Measurements from ENCODE around the gene TRIM17. TPM values are rescaled to one million over a fixed set of nuclear protein-coding genes. Genes with fewer than 3 reads are reported as not detected.
A peak's percentile ranks its signal among the peaks of the same experiment; 100 is the strongest.

Gene TRIM17
- total and polyA plus RNA-seq, 2 donors from 2014 or later, result 1.3 to 6.5 TPM

DNA sequence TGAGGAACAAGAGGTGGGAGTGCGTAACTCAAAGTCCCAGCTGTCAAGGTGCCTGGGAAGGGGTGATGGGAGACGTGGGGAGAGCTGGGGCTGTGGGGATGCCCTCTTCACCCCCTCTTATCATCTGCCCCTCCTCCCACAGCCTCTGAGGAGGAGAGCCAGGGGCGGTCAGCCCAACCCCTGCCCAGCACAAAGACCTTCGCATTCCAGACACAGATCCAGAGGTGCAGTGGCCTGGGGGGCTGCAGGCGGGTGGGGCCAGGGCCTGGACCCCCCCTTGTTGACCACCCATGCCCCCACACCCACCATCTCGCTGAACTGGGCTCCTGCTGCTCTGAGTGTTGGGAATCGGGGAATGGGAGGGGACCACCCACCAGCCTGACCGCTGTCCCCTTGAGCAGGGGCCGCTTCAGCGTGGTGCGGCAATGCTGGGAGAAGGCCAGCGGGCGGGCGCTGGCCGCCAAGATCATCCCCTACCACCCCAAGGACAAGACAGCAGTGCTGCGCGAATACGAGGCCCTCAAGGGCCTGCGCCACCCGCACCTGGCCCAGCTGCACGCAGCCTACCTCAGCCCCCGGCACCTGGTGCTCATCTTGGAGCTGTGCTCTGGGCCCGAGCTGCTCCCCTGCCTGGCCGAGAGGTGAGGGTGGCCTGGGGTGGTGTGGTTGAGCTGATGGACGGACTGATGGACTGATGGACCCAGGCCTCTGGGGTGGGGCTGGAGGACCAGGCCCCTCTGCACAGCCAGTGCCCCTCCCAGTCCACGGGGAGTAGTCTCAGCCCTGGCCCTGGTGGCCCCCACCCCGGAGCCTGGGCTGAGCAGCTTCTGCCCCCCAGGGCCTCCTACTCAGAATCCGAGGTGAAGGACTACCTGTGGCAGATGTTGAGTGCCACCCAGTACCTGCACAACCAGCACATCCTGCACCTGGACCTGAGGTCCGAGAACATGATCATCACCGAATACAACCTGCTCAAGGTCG, 39.7 kb downstream of the TRIM17 start:
- no peaks in the 10 kb centered on the region for H3K9me3 ChIP-seq (ENCODE audit: control insufficient read depth in 2 of 3, insufficient read depth in 1 of 3, low read length in 3 of 3)
- DNase-seq, result peak in 2 of 5 donors; percentile 58 to 72
- peak overlapping the region in 1 of 3 donors; percentile 46 for H3K4me3 ChIP-seq (ENCODE audit: low read length in 3 of 3)
- intact Hi-C loops (cut with DNase I), result no loop called here
- H3K9ac ChIP-seq (ENCODE audit: low read length in 3 of 3), result no peak overlapping the region
- H3K4me1 ChIP-seq (ENCODE audit: control insufficient read depth in 2 of 3, insufficient read depth in 2 of 3, low read depth in 1 of 3, low read length in 3 of 3), result peaks cover 0 to 17% (median 0%) of the 10 kb centered on the region in 3 donors
- H3K27ac ChIP-seq (ENCODE audit: low read depth in 2 of 2, low read length in 2 of 2), result peak overlapping the region in 1 of 2 donors; percentile 65
- H3K36me3 ChIP-seq (ENCODE audit: control insufficient read depth in 2 of 3, insufficient read depth in 3 of 3, low read length in 3 of 3), result no peaks in the 10 kb centered on the region
- TF ChIP-seq, protein P1, sequence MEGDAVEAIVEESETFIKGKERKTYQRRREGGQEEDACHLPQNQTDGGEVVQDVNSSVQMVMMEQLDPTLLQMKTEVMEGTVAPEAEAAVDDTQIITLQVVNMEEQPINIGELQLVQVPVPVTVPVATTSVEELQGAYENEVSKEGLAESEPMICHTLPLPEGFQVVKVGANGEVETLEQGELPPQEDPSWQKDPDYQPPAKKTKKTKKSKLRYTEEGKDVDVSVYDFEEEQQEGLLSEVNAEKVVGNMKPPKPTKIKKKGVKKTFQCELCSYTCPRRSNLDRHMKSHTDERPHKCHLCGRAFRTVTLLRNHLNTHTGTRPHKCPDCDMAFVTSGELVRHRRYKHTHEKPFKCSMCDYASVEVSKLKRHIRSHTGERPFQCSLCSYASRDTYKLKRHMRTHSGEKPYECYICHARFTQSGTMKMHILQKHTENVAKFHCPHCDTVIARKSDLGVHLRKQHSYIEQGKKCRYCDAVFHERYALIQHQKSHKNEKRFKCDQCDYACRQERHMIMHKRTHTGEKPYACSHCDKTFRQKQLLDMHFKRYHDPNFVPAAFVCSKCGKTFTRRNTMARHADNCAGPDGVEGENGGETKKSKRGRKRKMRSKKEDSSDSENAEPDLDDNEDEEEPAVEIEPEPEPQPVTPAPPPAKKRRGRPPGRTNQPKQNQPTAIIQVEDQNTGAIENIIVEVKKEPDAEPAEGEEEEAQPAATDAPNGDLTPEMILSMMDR (IDR thresholded peaks at IDR 0.05; ENCODE audit: borderline replicate concordance, extremely low read depth, insufficient read depth), result no peak
- no peak for FAIRE-seq
- no peaks in the 10 kb centered on the region for H3K27me3 ChIP-seq (ENCODE audit: control insufficient read depth, insufficient read depth, low read length)

DNA sequence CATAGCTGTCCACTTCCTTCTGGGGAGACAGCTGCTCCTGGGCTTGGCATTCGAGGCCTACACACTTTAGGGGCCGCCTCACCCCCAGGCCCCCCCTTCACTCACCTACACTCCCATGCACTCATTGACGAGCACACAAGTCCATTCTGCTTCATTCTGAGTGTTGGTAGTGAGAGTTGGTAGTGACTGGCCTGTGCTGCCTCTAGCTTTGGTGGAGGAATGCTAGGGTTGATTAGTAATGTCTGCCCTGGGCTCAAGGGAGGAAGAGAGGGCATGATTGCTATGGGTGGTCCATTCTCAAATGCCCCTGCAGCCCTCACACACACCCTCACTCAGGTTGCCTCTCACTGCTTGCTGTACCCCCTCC, 40.4 kb downstream of the TRIM17 start:
- Histone ChIP-seq H3K27me3 (ENCODE audit: control insufficient read depth, insufficient read depth, low read length) (no peaks in the 10 kb centered on the region), H3K4me3 (ENCODE audit: low read length in 3 of 3) (no peak overlapping the region), H3K36me3 (ENCODE audit: control insufficient read depth in 2 of 3, insufficient read depth in 3 of 3, low read length in 3 of 3) (no peaks in the 10 kb centered on the region), H3K9me3 (ENCODE audit: control insufficient read depth in 2 of 3, insufficient read depth in 1 of 3, low read length in 3 of 3) (no peaks in the 10 kb centered on the region), H3K27ac (ENCODE audit: low read depth in 2 of 2, low read length in 2 of 2) (no peak overlapping the region), H3K4me1 (ENCODE audit: control insufficient read depth in 2 of 3, insufficient read depth in 2 of 3, low read depth in 1 of 3, low read length in 3 of 3) (peaks cover 0 to 19% (median 0%) of the 10 kb centered on the region in 3 donors), H3K9ac (ENCODE audit: low read length in 3 of 3) (no peak overlapping the region)
- no peak for FAIRE-seq
- TF ChIP-seq, protein P1 (IDR thresholded peaks at IDR 0.05; ENCODE audit: borderline replicate concordance, extremely low read depth, insufficient read depth), result no peak
- intact Hi-C loops (cut with DNase I), result no loop called here
- no peak for DNase-seq

DNA sequence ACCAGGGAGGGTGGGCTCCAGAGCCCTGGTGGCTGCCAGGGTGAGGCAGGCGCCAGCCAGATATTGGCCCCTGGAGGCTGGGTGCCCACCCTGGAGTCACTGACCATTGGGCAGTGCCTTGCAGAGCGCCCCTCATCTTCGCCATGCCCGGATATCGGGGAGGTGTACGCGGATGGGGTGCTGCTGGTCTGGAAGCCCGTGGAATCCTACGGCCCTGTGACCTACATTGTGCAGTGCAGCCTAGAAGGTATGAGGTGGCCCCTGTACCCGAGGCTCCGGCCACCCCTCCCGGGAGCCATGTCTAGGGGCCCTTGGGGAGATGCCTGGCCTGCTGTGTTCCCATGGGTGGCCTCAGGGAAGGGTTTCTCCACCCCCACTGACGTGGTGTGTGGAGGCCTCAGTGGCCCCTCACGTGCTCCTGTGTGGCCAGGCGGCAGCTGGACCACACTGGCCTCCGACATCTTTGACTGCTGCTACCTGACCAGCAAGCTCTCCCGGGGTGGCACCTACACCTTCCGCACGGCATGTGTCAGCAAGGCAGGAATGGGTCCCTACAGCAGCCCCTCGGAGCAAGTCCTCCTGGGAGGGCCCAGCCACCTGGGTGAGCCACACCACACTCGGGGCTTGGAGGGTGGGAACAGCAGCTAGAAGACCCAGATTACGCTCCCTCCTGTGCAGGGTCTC, 40.9 kb downstream of the TRIM17 start:
- no peak overlapping the region for H3K9ac ChIP-seq (ENCODE audit: low read length in 3 of 3)
- no peaks in the 10 kb centered on the region for H3K9me3 ChIP-seq (ENCODE audit: control insufficient read depth in 2 of 3, insufficient read depth in 1 of 3, low read length in 3 of 3)
- peaks cover 0 to 19% (median 0%) of the 10 kb centered on the region in 3 donors for H3K4me1 ChIP-seq (ENCODE audit: control insufficient read depth in 2 of 3, insufficient read depth in 2 of 3, low read depth in 1 of 3, low read length in 3 of 3)
- H3K36me3 ChIP-seq (ENCODE audit: control insufficient read depth in 2 of 3, insufficient read depth in 3 of 3, low read length in 3 of 3), result no peaks in the 10 kb centered on the region
- intact Hi-C loops (cut with DNase I), result no loop called here
- TF ChIP-seq, protein P1 (IDR thresholded peaks at IDR 0.05; ENCODE audit: borderline replicate concordance, extremely low read depth, insufficient read depth), result no peak
- no peak overlapping the region for H3K27ac ChIP-seq (ENCODE audit: low read depth in 2 of 2, low read length in 2 of 2)
- FAIRE-seq (no peak), DNase-seq (peak in 2 of 5 donors; percentile 44 to 75)
- no peak overlapping the region for H3K4me3 ChIP-seq (ENCODE audit: low read length in 3 of 3)
- H3K27me3 ChIP-seq (ENCODE audit: control insufficient read depth, insufficient read depth, low read length), result no peaks in the 10 kb centered on the region
